Measurements from ENCODE around the gene HES1. TPM values are rescaled to one million over a fixed set of nuclear protein-coding genes. Genes with fewer than 3 reads are reported as not detected.
"Not testable (repeated sequence)": the region's sequence is repeated elsewhere in the genome, so short reads cannot be mapped to it uniquely, and the experiment has no call there.

Gene HES1, protein sequence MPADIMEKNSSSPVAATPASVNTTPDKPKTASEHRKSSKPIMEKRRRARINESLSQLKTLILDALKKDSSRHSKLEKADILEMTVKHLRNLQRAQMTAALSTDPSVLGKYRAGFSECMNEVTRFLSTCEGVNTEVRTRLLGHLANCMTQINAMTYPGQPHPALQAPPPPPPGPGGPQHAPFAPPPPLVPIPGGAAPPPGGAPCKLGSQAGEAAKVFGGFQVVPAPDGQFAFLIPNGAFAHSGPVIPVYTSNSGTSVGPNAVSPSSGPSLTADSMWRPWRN
- 13.6 TPM for total RNA-seq

DNA sequence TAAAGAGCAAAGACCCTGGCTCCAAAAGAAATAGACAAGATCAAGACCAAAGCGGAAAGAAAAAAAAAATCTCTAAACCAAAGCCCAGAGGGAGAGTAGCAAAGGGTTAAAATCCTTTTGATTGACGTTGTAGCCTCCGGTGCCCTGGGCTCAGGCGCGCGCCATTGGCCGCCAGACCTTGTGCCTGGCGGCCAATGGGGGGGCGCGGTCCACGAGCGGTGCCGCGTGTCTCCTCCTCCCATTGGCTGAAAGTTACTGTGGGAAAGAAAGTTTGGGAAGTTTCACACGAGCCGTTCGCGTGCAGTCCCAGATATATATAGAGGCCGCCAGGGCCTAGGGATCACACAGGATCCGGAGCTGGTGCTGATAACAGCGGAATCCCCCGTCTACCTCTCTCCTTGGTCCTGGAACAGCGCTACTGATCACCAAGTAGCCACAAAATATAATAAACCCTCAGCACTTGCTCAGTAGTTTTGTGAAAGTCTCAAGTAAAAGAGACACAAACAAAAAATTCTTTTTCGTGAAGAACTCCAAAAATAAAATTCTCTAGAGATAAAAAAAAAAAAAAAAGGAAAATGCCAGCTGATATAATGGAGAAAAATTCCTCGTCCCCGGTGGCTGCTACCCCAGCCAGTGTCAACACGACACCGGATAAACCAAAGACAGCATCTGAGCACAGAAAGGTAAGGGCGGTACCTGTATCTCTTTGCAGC is at the start of gene HES1:
HES1 (plus strand) TSS at position 343 of the 713 bp plus-strand sequence; CDS start at position 576, 233 bp downstream.
- peak; percentile 46 for DNase-seq

DNA sequence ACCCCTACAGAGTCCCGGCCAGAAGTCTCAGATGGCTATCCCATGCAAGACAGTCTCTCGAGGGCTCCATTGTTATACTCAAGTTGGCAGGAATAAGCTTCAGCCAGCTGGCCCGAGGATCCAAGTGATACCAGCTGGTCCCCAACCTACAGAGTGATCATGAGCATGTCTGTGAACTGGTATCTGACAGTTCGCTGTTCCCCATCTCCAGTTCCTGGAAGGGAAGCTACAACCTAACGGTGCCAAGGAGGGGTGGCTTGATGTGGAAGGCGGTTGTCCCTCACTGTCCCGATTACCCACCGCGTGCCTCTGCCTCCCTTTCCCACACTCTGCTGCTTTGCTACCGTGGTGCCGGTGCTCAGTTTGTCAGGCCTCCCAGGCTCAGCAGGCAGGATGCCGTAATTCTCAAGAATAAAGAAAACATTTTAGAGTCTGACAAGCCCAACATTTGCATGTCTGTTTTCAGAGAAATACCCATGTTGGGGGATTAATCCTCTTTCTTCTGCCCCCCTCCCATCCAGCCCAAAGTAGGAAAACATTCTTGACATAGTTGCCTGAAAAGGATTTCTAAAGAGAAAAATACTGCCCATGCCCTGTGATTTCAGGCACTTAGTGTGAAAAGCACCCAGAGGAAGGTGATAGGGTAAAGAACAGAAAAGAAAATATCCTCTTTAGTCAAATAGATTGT is 49.4 kb upstream of the HES1 start:
- no peak for DNase-seq

DNA sequence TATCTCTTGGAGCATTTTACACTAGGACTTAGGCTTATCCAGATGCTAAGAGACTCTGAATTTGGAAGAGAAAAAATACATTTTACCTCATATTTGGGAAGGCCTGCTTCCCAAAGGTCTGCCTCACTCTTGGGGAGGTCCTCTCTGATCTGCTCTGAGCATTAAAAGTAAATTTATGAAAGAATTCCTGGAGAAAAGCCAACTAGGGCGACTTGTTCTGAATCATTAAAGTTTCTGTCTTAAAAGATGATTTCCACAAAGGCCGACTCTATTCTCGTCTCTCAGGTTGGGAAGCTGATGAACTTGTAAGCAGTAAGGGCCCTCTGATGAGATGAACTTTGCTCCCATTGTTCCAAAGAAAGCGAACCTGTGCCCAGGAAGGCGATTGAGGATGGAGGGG is 48.7 kb upstream of the HES1 start:
- no peak for DNase-seq

DNA sequence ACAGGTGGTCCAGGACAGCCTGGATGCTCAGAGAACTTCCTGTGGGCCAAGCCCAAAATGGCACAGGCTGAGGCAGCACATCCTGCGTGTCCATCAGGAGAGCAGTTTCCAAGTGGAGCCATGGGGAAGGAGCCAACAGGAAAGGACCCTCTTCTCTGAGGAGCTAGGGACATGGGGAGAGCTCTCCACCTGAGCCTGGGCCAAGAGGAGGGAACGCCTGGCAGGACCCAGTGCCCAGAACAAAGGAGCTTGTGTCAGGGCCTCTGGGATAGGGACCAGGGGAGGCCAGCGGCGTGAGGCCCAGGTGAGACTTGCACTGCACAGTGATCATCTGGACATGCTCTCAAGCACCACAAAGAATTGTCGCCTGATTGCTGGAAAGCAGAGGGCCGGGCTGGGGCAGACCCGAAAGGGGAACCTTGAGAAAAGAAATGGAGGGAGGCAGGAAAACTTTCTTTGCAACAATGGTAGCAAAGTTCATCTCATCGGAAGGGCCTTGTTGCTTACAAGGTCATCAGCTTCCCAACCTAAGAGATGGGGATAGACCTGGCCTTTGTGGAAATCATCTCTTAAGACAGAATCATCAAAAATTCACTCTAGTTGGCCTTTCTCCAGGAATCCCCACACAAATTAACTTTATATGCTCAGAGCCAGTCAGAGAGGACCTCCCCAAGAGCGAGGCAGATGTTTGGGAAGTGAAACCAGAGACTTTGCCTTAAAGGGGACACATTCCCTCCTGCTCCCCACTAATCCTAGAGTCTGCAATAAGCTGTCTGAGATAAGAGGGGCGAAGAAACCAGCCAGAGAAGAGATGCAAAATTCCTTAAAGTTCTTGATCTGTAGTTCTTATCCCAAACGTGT is 47.7 kb upstream of the HES1 start:
- DNase-seq, result no peak

DNA sequence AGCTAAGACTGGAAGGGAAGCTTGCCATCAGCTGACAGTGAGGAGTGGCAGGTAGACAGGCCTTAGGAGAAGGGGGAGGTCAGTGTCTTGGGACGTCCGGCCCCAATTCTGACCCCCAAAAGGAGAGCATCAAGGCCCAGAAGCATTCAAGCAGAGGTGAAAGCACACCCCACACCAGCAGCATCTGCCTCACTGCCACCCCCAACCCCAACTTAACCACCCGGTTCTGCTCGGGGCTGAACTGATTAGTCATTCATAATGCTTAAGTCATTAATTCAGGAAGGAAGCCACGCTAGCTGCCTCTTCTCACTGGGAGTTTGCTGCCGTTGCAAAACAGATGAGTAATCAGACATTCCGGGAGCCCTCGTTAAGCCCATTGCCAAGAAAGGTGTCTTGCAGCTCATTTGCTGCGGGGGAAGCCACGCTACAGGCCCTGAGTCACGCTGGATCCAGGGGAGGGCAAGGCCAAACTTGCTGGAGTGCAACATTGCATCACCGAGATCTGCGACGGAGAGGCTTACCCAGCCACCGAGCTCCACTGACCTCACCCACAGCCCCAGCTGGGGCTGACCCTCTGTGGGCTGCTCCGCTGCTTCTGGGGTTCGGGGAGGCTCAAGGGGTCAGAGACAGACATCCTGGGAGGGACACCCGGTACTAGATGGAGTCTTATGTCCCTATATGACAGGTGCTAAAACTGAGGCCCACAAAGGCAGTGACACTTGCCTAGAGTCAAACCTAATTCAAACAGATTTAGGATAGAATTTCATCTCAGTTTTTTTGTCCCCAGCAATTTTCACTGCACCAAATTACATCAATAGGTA is 46.4 kb upstream of the HES1 start:
- DNase-seq, result peak; percentile 54

DNA sequence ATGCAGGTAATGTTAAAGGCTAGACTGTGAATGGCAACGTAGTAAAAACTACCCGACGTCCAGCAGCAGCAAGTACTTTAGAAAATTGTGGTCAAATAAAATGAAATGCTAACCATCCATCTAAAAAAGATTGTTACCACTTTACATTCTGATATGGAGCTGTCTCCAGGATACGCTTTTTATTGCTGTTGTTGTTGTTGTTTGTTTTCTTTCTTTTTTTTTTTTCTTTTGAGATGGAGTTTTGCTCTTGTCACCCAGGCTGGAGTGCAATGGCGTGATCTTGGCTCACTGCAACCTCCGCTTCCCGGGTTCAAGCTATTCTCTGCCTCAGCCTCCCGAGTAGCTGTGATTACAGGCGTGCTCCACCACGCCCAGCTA is 45.8 kb upstream of the HES1 start:
- not testable (repeated sequence) for DNase-seq

DNA sequence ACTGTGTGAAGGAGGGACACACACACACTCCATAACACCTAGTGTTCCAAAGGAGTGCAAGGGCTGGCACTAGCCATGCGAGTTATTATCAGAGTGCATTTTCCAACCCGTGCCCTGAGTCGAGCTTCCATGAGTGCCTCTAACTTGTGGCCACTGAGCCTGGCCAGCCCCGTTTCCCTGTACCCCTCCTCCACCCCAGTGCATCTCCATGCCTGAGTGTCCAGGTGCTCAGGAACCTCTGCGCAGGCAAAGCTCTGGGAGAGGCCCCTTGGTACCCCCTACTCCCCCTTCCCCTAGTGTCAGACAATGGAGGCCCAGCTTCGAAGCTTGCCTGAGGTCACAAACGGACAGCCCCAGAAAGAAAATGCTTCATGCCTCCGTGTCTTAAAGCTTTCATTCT is 45.2 kb upstream of the HES1 start:
- no peak for DNase-seq

DNA sequence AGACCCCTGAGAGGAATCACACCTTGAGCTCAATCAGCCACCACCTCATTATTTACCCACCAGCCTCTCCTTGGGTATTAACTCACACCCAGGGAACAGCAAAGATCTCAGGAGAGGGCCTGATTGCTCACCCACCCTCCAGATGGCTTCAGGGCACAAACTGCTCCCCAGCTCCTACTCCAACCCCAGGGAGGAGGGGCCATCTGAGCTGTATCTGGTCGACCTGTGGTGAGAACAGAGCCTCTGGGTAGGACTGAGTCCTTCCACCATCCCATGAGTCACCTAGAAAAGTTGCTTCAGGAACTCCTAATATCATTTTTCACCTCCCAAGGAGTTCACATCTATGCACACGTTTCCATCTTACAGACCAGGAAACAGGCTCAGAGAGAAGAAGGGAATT is 44.8 kb upstream of the HES1 start:
- DNase-seq, result no peak

DNA sequence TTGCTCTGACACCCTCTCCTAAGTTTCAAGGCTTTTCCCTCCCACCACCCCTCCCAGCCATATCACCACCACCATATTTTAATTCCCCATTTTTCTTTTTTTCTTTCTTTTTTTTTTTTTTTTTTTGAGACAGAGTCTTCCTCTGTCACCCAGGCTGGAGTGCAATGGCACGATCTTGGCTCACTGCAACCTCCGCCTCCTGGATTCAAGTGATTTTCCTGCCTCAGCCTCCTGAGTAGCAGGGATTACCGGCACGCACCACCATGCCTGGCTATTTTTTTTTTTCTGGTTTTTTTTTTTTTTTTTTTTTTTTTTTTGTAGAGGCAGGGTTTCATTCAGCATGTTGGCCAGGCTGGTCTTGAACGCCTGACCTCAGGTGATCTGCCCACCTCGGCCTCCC is 44.1 kb upstream of the HES1 start:
- not testable (repeated sequence) for DNase-seq

DNA sequence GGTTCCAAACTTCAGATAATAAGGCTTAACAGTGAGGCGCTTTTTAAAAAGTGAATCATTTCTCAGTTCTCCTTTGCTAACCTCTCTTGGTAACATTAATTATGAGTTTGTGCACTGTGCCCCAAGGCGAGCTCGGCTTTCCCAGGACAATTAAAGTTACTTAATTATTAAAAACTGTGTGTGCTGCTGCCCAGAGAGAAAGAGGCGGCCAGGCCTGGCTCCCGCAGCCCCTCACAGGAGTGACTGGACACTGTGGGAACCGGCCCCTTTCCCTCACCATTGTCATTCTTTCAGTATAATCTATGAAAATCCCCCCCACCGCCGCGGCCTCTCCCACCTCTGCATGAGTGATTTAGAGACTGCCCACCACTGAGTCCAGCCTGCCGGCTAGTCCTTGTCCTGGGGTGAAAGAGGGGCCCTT is 43.1 kb upstream of the HES1 start:
- DNase-seq, result no peak

DNA sequence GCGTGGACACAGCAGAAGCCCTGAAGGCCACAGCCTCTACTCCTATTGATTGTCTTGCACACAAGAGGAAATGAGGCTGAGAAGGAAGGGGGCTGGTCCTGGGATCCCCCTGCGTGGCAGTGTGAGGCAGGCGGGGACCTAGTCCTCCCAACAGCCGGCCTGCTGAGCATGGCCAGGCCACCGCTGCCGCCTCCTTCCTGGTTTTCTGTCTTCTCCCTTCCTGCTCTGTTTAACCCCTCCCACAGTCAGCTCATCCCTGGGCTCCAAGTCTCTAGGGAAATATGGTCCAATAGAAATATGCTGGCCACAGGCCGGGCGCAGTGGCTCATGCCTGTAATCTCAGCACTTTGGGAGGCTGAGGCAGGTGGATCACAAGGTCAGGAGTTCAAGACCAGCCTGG is 42.1 kb upstream of the HES1 start:
- no peak for DNase-seq

DNA sequence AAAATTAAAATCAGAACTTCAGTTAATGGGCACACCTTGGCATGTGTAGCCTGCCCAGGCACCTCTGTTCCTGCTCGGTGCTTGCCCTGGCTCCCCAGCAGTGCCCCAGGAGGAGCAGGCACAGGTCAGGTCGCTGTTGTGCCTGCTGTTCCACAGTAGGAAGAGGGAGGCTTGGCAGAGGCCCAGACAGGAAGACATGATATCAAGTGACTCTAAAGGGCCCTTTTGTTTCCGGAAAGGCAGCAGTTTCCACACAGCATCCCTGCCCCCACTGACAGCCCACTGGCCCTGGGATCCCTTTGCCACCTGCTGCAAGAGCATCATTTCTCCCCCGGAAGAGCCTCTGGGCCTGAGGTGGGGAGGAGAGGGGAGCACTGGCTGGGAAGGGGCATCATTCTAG is 40.5 kb upstream of the HES1 start:
- no peak for DNase-seq

DNA sequence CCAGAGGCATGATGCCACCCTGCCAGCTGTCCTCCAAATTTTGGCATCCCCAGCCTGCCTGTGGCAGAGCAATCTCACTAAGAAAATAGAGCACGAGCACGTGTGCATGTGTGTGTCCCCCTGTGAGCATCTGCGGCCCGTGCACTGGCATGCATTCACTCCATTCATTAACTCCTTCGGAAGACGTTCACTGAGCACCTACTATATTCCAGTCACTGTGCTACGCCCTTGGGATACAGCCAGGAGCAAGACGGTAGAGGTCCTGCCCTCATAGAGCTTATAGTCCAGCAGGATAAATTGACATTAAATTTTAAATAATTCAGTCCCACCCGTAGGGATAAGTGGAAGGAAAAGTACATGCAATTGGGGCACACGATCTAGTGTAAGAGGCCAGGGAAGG is 40.0 kb upstream of the HES1 start:
- no peak for DNase-seq

DNA sequence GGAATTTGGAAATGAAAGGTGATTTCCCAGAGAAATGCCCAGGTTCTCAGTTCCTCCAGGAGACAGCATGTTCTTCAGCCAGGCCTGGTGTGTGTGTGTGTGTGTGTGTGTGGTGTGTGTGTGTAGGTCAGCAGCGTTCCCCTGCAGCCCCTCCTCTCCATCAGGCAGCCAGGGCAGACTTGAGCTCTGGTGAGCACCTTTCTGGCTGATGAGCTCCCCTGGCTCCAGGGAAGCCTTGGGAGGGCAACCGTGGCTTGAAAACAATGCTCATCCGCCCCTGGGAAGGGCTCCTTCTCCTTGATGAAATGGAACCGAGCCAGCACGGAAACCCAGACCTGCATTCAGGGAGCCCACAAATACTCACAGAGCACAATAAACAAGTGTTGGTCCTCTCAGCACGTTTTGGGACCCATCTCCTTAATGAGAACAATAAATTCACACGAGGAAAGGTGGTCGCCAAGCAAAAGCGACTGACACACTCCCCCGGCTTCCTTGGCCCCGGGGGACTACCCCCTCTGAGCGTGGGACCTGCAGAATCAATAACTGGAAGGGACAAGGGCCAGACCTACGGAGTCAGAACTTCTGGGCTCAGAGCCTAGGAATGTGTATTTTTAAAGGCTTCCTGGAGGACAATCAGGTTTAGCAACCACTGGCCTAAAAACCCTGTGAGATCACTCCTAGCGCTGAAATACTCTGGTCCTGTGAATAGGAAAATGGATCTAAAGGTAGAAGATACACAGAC is 38.6 kb upstream of the HES1 start:
- no peak for DNase-seq

DNA sequence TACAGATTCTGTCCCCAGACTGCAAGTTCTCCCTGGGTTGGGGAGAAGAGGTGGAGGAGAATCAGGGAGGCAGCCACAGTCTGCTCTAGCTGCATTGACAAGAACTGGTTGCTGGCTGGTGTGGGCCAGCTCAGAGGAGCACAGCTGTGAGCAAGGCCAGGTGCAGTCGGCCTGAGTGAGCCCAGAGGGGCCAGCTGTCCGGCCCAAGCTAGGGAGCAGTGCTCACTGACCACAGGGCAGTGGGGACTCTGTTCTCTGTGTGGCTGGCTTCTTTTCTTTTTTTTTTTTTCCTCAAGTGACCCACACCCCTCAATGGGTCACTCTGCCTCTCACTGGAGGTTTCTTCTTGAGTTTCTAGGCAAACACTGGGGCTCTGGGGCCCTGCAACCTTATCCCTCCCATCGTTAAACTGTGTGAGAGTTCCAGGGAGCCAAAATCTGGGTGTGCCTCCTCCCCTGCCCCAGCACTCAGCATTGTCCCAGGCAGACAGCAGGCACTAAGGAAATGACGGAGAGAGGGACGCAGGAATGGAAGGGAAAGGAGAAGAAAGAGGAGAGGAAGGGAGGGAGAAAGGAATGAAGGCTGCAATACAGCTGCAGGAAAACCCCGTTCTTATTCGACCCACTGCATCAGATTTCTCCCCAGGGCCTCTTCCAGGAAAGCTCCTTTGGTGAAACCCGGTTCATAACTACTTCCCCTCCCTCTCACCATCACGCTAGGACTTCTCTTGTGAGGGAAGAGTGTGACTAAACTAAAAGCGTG is 37.7 kb upstream of the HES1 start:
- no peak for DNase-seq

DNA sequence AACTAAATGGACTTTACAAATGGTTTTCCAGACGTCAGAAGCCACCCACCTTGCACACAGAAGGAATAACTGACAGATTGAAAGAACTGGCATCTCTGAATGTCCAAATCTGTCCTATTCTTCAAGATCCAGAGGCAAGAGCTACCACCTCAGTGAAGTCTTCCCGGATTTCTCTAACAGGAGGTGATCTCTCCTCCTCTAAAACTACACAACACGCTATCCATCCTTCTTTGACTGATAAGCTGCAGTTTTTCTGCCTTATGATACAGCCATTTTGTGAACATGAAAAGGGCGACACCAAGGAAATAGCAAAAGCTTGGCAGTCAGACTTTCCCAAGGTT is 37.1 kb upstream of the HES1 start:
- no peak for DNase-seq

DNA sequence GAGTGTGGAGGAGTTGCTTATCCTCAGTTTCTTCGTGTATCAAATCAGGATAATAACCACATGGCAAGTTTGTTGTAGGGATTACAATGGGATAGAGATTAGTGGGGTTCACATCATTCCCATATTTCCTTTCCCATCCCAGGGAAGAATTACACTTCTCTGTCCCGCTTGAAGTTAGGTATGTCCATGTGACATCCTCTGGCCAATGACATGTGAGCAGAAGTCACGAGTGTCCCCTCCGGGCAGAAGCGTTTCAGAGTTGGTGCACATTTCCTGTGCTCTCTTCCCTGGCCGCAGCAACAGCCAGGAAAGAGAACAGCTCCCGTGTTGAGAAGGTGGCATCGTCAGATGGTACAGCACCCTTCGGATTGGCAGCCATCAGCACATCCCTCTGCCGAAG is 36.7 kb upstream of the HES1 start:
- DNase-seq, result no peak

DNA sequence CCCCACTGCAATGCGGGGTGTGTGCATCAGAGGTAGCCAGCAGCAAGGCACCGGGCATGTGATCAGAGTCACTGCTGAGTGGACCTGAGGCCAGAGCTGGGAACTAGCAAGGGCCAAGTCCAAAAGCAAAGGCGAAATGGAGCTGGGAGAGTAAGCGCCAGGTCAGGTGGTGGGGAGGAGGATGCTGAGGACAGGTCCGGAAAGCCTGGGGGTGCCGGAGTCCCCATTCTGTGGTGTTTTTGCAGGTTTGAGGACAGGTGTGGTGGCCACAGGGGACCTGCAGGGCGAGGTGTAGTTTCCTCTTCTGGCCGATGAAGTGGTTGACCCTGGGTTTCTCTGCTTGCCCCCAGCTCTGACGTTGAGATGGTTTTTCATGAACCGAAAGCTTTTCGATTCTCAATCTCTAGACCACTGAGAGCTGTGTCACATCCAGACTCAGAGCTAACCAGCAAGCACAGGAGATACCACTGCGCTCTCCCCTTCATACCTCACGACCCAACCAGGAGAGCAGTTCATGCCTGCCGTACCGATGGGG is 35.0 kb upstream of the HES1 start:
- DNase-seq, result no peak

DNA sequence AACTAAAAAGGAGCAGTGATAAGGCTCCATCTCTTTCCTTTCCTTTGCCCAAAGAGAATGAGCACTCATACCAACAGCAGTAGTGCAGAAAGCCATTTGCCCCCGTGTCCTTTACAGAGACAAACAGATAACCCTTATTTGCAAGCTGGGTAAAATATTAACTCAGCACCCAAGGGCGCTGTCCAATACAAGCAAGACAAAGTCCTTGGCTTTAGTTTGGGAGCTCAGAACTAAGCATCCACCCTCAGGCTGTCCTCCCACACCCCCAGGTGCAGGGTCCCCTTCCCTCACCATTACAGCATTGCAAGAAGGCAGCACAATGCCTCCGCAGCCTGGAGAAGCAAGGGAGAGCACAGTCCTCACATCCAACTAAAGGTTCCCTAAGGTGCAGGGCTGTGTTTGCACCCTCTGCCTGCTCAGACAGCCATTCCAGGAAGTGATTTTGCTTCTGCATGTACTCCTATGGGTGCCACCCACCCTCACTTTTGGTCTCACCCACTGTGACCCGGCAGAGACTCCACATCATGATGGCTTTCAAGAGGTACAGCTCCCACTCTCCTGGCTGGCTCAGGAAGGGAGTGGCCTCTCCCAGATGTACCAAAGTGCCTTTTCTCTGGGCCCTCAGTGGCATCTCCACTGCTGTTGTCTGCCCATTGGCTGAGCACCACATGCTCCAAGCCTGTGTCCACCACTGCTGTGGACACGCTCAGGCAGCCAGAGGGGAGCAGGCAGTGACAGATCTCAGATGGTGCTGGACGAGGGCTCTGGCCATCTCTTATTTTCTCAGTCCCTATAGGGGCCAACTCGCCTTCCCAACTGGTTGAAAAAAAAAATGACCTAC is 34.1 kb upstream of the HES1 start:
- no peak for DNase-seq
